ENCODE data around the gene SCYGR5.
"Not testable (repeated sequence)": the region's sequence is repeated elsewhere in the genome, so short reads cannot be mapped to it uniquely, and the experiment has no call there.

Gene SCYGR5

DNA sequence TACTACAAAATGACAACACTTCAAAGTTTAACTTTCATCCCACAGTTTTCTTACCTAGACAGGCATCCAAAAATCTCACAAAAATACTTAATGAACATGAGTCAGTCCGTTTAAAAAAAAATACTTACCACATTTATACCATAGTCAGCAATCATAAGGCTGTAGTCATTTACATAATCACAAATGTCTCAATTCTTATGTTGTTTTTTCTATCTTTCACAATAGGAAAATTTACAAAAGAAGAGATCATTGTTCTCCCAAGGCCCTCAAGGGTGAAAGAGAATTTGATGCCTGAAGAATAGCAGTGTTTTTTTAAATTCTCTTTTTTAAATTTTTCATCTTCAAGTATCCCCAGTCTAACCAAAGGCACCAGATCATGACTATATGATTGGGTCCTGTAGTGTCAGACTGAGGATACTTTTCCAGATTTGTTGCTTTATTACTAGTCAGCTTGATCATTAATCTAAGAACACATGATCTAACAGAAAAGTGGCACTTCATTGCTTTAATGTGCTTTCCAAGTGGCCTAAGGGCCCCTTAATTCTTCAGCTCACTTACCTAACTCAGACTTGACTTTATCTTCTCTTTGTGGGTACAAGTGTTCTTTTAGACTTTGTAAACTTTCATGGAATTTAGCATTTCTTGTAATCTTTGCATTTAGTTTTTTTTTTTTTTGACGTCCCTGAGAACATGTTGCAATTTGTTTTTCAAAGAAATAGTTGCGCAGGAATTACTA, 4.7 kb downstream of the SCYGR5 start:
- DNase-seq (ENCODE audit: low read depth in 1 of 2, low spot score in 1 of 2) = no peak

DNA sequence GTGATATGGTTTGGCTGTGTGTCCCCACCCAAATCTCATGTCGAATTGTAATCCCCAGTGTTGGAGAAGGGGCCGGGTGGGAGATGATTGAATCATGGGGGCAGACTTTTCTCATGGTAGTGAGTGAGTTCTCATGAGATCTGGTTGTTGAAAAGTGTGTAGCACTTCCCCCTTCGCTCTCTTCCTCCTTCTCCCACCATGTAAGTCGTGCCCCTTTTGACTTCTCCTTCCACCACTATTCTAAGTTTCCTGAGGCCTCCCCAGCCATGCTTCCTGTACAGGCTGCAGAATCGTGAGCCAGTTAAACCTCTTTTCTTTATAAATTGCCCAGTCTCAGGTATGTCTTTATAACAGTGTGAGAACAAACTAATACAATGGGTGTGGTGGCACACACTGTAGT, 7.0 kb downstream of the SCYGR5 start:
- DNase-seq (ENCODE audit: low read depth in 1 of 2, low spot score in 1 of 2) = not testable (repeated sequence)

DNA sequence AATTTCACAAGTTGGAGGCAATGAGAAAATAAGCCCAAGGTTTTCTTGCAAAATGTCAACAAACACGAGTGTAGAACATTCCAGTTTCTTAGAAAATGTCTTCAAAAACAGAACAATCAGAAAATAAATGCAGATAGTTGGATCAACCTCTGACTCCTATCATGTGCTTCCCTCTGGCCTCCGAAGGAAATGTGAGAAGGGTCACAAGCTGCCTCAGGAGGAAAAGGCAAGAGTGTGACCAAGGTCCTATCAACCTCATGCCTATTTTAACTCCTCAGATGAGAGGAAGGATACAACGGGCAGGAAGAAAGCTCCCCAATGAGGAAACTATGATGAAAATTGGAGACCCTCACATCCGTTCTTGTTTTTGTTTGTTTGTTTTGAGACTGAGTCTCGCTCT, 7.9 kb downstream of the SCYGR5 start:
- DNase-seq (ENCODE audit: low read depth in 1 of 2, low spot score in 1 of 2) = no peak

DNA sequence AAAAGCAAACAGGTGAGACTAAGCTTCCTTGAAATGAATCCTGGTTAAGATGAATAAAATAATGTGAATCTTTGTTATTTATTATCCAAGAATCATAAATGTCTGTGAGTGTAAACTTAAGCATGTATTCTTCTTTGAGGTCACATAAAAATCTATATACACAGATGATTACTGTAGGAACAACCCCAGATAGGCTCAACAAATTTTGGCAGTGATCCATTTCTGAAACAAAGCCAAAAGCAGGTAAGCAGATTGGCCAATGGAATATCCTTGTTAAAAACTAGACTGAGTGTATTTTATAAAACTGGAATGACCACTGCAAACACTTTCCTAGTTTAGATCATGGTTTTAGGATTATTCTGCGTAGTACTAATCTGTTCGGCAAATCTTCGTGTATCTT, 11.3 kb downstream of the SCYGR5 start:
- no peak for DNase-seq (ENCODE audit: low read depth in 1 of 2, low spot score in 1 of 2)

DNA sequence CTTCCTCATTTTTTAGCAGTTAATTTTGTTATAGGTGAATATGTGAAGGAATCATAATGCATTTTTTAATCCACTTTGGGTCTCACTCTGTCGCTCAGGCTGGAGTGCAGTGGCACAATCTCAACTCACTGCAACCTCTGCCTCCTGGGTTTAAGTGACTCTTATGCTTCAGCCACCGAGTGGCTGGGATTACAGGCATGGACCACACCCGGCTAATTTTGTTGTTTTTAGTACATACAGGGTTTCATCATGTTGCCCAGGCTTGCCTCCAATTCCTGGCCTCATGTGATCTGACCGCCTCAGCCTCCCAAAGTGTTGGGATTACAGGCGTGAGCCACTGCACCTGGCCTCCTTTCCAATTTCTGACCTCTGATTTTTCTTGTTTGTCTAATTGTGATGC, 17.7 kb downstream of the SCYGR5 start:
- DNase-seq (ENCODE audit: low read depth in 1 of 2, low spot score in 1 of 2) = no peak

DNA sequence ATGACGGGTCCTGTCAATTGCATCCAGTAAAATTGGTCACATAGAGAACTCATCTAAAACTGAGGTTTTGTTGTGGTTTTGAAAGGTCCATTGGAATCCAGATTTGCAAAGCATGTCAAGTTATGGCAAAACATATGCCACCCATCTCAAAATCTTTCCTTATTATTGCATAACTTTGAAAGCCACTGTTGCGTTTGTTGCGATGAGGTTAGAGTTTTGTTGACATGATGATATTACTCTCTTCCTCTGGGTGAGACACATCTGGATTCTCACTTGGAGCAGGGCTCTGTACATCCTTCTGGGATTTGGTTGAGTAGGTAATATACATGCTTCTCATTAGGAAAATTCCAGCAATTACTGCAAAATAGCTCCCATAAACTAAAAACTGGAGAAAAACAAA, 20.6 kb downstream of the SCYGR5 start:
- no peak for DNase-seq (ENCODE audit: low read depth in 1 of 2, low spot score in 1 of 2)

DNA sequence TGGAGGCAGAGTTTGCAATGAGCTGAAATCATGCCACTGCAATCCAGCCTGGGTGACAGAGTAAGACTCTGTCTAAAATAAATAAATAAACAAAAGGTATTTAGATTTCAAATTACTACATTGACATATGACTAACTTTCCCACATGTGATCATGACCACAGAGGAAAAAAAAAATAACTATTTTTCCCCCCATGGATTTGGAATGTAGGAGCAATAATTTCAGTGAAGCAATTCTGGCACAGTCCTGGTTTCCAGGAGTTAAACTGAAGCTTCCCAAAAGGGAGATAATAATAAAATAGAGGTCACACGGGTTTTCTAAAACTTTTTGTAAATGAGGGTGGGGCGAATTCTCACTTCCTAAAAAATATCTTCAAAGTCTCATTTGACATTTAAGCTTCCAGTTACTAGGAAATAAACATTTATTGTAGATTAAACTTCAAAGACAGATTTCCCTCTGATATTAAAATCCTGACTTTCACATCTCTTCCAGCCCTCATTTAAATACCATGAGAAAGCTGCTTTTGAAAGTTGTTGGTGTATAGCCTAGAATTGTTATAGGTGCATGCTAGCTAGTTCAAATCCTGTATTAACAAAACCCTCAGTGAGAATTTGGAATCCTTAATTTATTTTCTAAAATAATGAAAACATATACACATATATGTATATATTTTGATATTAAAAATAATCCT, 30.5 kb downstream of the SCYGR5 start:
- DNase-seq (ENCODE audit: low read depth in 1 of 2, low spot score in 1 of 2) = no peak

DNA sequence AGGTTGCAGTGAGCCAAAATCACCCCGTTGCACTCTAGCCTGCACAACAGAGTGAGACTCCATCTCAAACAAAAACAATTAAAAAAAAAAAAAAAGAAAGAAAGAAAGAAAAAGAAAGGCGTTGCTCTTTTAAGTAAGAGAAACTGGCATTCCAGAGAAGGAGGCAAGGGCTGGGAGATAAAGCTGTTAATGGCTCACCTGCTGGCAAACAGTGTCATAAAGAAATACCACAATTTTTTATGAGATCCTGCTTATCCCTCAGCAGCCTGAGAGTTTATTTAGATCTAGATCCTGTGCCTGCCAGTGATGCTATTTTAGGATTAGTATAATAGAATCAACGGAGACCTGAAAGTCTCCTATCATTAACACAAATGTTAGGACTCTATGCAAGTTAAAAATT, 35.0 kb downstream of the SCYGR5 start:
- DNase-seq (ENCODE audit: low read depth in 1 of 2, low spot score in 1 of 2) = no peak

DNA sequence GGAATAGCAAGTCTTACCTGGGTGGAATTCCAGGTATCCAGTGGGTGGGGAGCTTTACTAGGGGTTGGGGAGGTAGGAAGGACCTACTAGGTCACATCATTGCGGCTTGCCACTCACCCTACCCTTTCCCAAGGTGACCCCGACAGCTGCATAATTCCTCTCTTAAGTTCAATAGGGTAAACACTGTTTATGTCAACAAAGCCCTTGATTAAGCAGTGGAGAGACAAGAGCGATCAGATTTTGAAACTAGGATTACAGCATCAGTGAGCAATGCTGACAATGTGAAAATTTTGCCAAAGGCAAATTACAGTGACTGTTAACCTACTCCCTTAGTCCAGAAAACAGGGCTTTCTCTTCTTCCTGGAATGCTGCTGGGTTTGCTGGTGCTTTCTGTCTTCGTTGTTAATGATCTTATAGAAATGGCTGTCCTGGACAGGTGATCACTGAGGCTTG, 36.7 kb downstream of the SCYGR5 start:
- no peak for DNase-seq (ENCODE audit: low read depth in 1 of 2, low spot score in 1 of 2)

DNA sequence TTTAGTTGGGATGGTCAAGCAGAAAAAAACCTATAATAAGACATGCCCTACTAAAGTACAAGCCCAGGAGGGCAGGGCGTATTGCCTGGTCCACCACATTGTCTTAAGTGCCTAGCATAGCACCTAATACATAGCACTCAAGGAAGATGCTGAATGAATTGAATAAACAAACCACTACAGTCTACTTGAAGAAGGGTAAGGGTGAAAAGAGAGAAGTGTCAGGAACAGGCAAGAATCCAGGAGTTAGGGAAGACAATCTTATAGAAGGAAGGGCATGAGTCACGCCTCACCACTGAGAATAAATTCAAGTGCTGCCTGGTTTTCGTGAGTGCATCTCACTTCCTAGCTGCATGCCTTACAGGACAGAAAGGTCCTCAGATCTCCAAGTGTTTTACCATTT, 37.4 kb downstream of the SCYGR5 start:
- no peak for DNase-seq (ENCODE audit: low read depth in 1 of 2, low spot score in 1 of 2)

DNA sequence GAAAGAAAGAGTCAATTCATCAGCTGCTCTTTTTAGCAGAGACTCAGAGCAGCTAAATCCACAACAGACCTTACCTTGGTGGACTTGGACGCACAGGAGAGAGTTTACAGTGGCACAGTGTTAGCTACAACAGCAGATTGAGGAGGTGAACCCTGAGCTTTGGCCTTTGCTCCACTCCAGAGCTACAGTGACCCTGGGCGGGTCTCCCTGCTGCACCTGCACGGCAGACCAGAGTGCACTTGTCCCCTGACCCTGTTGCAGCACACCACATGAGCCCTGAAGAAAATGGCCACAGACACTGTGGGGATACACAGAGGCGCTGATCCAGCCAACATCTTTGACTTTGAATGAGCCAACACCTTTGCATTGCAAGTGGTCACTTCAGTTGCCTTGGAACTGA, 40.3 kb downstream of the SCYGR5 start:
- DNase-seq (ENCODE audit: low read depth in 1 of 2, low spot score in 1 of 2) = no peak

DNA sequence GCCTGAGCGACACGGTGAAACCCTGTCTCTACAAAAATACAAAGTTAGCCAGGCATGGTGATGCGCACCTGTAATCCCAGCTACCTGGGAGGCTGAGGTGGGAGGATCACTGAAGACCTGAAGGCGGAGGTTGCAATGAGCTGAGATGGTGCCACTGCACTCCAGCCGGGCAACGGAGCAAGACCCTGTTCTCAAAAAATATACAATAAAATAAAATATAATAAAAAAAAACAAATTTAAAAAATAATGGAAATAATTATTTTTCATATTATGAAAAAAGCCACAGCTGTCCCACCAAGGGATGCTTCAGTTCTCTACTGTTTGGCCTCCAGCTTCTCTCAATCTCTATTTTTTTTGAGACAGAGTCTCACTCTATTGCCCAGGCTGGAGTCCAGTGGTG, 40.8 kb downstream of the SCYGR5 start:
- DNase-seq (ENCODE audit: low read depth in 1 of 2, low spot score in 1 of 2) = no peak

DNA sequence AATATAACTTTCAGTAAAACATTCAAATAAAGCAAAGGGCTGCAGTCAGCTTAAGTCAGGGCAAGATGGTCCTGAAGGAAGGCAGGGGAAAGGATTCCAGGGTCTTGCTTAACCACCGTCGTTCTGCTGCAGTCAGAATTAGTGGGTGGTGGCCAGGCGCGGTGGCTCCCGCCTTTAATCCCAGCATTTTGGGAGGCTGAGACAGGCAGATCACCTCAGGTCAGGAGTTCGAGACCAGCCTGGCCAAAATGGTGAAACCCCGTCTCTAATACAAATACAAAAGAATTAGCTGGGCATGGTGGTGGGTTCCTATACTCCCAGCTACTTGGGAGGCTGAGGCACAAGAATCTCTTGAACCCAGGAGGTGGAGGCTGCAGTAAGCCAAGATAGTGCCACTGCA, 44.4 kb downstream of the SCYGR5 start:
- DNase-seq (ENCODE audit: low read depth in 1 of 2, low spot score in 1 of 2) = no peak

DNA sequence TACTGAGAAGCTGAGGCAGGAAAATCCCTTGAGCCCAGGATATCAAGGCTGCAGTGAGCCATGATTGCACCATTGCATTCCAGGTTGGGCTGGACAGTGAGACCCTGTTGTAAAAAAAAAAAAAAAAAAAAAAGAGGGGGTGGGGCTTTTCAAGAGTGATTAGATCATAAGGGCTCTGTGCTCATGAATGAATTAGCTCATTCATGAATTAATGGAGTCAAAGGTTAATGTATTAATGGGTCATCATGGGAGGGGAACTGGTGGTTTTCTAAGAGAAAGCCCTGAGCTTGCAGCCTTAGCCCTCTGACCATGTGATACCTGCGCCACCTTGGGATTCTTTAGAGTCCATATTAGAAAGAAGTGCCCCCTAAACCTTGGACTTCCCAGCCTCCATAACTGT, 46.7 kb downstream of the SCYGR5 start:
- DNase-seq (ENCODE audit: low read depth in 1 of 2, low spot score in 1 of 2) = no peak

DNA sequence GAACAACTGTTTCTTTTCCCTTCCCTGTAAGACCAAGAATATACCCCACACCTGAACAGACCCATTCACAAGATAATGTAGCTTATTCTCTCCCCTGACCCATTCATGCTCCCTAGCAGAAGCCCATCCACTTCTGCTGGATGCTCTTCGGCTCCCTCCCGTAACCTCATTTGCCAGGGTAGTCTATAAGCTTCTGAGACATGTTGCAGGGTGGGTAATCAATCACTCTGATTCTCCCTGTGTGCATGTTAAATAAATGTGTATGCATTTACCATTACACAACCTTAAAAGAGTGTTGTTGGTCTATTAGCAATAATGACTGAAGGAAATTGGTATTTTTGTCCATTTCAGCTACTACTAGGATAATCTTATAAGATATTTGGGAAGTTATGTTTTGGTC, 49.9 kb downstream of the SCYGR5 start:
- no peak for DNase-seq (ENCODE audit: low read depth in 1 of 2, low spot score in 1 of 2)
